CD4-positive, alpha-beta memory T cell (primary cell): ENCODE results near the gene THBS3. TPM values are rescaled to one million over a fixed set of nuclear protein-coding genes. Genes with fewer than 3 reads are reported as not detected.

Experiments
- CTCF ChIA-PET: fragments of 350-600 bp; sonication (Branson Sonifier 250); formaldehyde crosslinking; loops from one replicate; lab custom pipeline; 2021; ENCODE audit warnings: inconsistent platforms; ENCODE audit not compliant: partially characterized antibody; lab: Charles Lee
- POLR2A ChIA-PET: fragments of 350-600 bp; sonication (Branson Sonifier 250); formaldehyde crosslinking; loops from one replicate; lab custom pipeline; 2021; ENCODE audit not compliant: partially characterized antibody; lab: Charles Lee
- DNase-seq, 5 donors: peaks; one replicate each; pipeline versions ENCODE4 v3.0.0 to v3.0.0-alpha.2; 2020 to 2022; ENCODE audit warnings: mixed read lengths in 1 of 5
- H3K27ac ChIP-seq: one replicate; pipeline ENCODE4 v1.7.0; 2013; ENCODE audit warnings: low read depth, low read length
- H3K27me3 ChIP-seq: 2 replicates; pipeline ENCODE4 v1.7.0; 2013; ENCODE audit warnings: mild to moderate bottlenecking, low read length, moderate library complexity; ENCODE audit not compliant: insufficient read depth
- H3K36me3 ChIP-seq: 2 replicates; pipeline ENCODE4 v1.7.0; 2013; ENCODE audit warnings: mild to moderate bottlenecking, low read length, moderate library complexity; ENCODE audit not compliant: insufficient read depth
- H3K4me1 ChIP-seq: 2 replicates; pipeline ENCODE4 v1.7.0; 2013; ENCODE audit warnings: mild to moderate bottlenecking, low read length, moderate library complexity; ENCODE audit not compliant: insufficient read depth
- H3K4me3 ChIP-seq, 2 donors: one replicate each; pipeline ENCODE4 v1.7.0; 2013; ENCODE audit warnings: low read length in 2 of 2, mild to moderate bottlenecking in 1 of 2
- H3K9me3 ChIP-seq, 2 donors: one replicate each; pipeline ENCODE4 v1.7.0; 2013; ENCODE audit warnings: low read length in 2 of 2, control low read depth in 1 of 2; ENCODE audit not compliant: control insufficient read depth in 1 of 2
- H3K27ac Mint-ChIP-seq, 7 donors: one replicate each; pipeline ENCODE4 v1.8.0; 2020 to 2021; ENCODE audit warnings: mixed read lengths in 7 of 7, mild to moderate bottlenecking in 6 of 7, inconsistent platforms in 3 of 7, moderate library complexity in 3 of 7
- H3K27me3 Mint-ChIP-seq, 2 donors: one replicate each; pipeline ENCODE4 v1.8.0; 2020 to 2021; ENCODE audit warnings: mixed read lengths in 2 of 2
- H3K36me3 Mint-ChIP-seq, 2 donors: one replicate each; pipeline ENCODE4 v1.8.0; 2020 to 2021; ENCODE audit warnings: mixed read lengths in 2 of 2, inconsistent platforms in 1 of 2, mild to moderate bottlenecking in 1 of 2
- H3K4me1 Mint-ChIP-seq, 4 donors: one replicate each; pipeline ENCODE4 v1.8.0; 2020 to 2021; ENCODE audit warnings: mixed read lengths in 4 of 4, mild to moderate bottlenecking in 1 of 4
- H3K4me3 Mint-ChIP-seq, 8 donors: one replicate each; pipeline ENCODE4 v1.8.0; 2020 to 2021; ENCODE audit warnings: mixed read lengths in 8 of 8, mild to moderate bottlenecking in 7 of 8, moderate library complexity in 6 of 8, inconsistent platforms in 3 of 8
- H3K9me3 Mint-ChIP-seq, 8 donors: one replicate each; pipeline ENCODE4 v1.8.0; 2020 to 2021; ENCODE audit warnings: mixed read lengths in 8 of 8, mild to moderate bottlenecking in 5 of 8, inconsistent platforms in 3 of 8, moderate library complexity in 1 of 8
- intact Hi-C: fragments of 100-400 bp; cut with micrococcal nuclease; formaldehyde crosslinking; loops from one replicate; pipeline ENCODE4 v1.15.1; 2023
- polyA plus RNA-seq, 2 donors: library from polyadenylated mRNA; unstranded; fragments of 300-500 nt; fragmentation: Illumina TruSeq; gene quantifications; one replicate each; pipeline ENCODE4 v1.2.3, GENCODE V29; 2021
- total RNA-seq, 2 experiments: library from RNA; stranded (reverse); gene quantifications; one replicate each; pipeline ENCODE4 v1.2.3, GENCODE V29; 2021

The THBS3 gene
- total and polyA plus RNA-seq, 4 experiments from 2014 or later: 6.1 to 33.5 (median 18.8) TPM

- no peaks in the 10 kb centered on the region for H3K27me3 Mint-ChIP-seq
- peaks cover 17 to 29% (median 24%) of the 10 kb centered on the region in 4 donors for H3K4me1 Mint-ChIP-seq
- intact Hi-C loops: loop anchor here (5.0 kb wide), 2 partner anchors 33 to 37 kb away; partner anchors contain the start of genes KRTCAP2 and TRIM46
- H3K27ac Mint-ChIP-seq: peak overlapping the region; percentile 92 to 98 (median 98)
- peak overlapping the region; percentile 68 to 100 for H3K4me3 ChIP-seq
- no peaks in the 10 kb centered on the region for H3K9me3 ChIP-seq
- ChIA-PET CTCF (interaction anchor here (1.1 to 5.6 kb wide), 4 partner anchors 9 to 41 kb away, joined by 3 to 106 read pairs (median 32); no protein-coding TSS in a partner anchor), POLR2A (interaction anchor here (0.6 to 4.4 kb wide), 14 partner anchors 10 to 764 kb away, joined by 3 to 89 read pairs (median 5); partner anchors contain the start of genes CLK2, KRTCAP2, PMVK and TRIM46)
- H3K27ac ChIP-seq: peak overlapping the region; percentile 100
- no peaks in the 10 kb centered on the region for H3K9me3 Mint-ChIP-seq
- DNase-seq: no peak
- H3K36me3 Mint-ChIP-seq: peaks cover 11 to 15% of the 10 kb centered on the region in 2 donors
- no peaks in the 10 kb centered on the region for H3K27me3 ChIP-seq
- H3K4me3 Mint-ChIP-seq: peak overlapping the region; percentile 86 to 90 (median 89)
- H3K36me3 ChIP-seq: peaks cover 7% of the 10 kb centered on the region
- H3K4me1 ChIP-seq: peaks cover 29% of the 10 kb centered on the region
These were observed 1.6 kb upstream of the THBS3 start for GRCh38 chr1:155209312-155209721.

- no peaks in the 10 kb centered on the region for H3K27me3 Mint-ChIP-seq
- POLR2A ChIA-PET: interaction anchor here (0.6 to 4.4 kb wide), 15 partner anchors 10 to 764 kb away, joined by 3 to 89 read pairs (median 4); partner anchors contain the start of genes CLK2, KRTCAP2, PMVK and TRIM46
- CTCF ChIA-PET: interaction anchor here (1.1 to 5.6 kb wide), 7 partner anchors 10 to 42 kb away, joined by 3 to 106 read pairs (median 22); partner anchors contain the start of gene KRTCAP2
These were observed 1.0 kb upstream of the THBS3 start, which contains the start of gene MTX1 for GRCh38 chr1:155208541-155209311. Gene MTX1 (plus strand): TSS chr1:155208695. CDS start chr1:155208805, 110 bp downstream.

DNA sequence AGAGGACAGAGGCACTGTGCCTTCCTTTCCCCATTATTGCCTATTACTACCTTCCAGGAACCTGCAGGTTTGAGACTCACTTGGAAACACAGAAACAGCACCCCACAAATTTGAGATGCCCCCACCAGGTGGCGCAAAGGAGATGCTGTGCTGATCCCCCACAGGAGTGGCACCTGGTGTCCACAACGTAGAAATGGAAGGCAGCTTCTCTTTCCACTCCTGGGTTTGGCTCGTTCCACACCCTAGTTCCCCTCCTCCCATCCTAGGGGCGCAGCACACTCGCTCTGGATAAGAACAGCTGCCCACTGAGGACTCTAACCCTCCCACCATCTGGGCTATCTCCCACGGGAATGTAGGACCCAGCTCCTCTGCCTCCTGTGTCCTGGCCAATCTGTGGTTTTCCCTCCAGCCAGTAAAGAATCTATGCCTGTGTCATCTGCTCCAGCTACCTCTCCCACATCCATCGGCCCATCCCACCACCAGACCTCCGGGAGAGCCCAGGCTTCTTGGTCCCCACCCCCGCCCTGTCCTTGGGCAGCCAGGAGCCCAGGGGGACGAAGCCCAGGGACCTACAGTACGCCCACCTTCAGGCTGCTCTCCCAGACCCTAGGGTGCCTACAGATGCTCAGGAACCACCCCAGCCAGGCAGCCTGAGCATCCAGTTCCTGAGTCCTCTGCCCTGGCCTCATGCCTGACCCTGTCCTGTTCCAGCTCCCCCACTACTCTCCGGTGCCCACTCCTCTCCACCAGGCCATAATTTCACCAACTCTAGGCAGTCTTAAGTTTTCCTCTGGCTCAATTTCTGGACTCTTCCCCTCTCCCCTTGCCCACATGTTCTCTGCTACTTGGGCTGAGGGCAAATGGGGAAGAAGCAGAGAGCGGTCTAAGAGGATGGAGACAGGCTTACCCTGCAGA lies 549 bp downstream of the THBS3 start:
- Mint-ChIP-seq H3K27ac (peak overlapping the region; percentile 90 to 98 (median 95)), H3K4me3 (peak overlapping the region; percentile 56 to 87 (median 76)), H3K36me3 (peaks cover 11 to 15% of the 10 kb centered on the region in 2 donors), H3K4me1 (peaks cover 17 to 29% (median 24%) of the 10 kb centered on the region in 4 donors), H3K27me3 (no peaks in the 10 kb centered on the region), H3K9me3 (no peaks in the 10 kb centered on the region)
- intact Hi-C loops: loop anchor here (1.0 to 5.0 kb wide), 6 partner anchors 13 to 384 kb away; partner anchors contain the start of genes KRTCAP2 and TRIM46
- ChIA-PET POLR2A (interaction anchor here (0.6 to 4.4 kb wide), 15 partner anchors 13 to 116 kb away, joined by 3 to 89 read pairs (median 4); partner anchors contain the start of genes CLK2, ENTREP3, FDPS and KRTCAP2), CTCF (interaction anchor here (0.6 to 5.6 kb wide), 24 partner anchors 9 to 893 kb away, joined by 3 to 106 read pairs (median 4); partner anchors contain the start of genes KRTCAP2 and MSTO1)
- Histone ChIP-seq H3K36me3 (peaks cover 7% of the 10 kb centered on the region), H3K9me3 (no peaks in the 10 kb centered on the region), H3K4me3 (no peak overlapping the region), H3K27ac (peak overlapping the region; percentile 100), H3K27me3 (no peaks in the 10 kb centered on the region), H3K4me1 (peaks cover 29% of the 10 kb centered on the region)
- DNase-seq: peak; percentile 87 to 91 (median 89)

More at GRCh38 chr1:155208541-155209311, 1.0 kb upstream of the THBS3 start, which contains the start of gene MTX1:
- Histone ChIP-seq H3K4me3 (peak within 1 kb of the TSS; percentile 68 to 100), H3K9me3 (no peaks in the 10 kb centered on the region), H3K27me3 (no peaks in the 10 kb centered on the region), H3K27ac (peak within 1 kb of the TSS; percentile 100), H3K4me1 (peaks cover 29% of the 10 kb centered on the region), H3K36me3 (peaks cover 7% of the 10 kb centered on the region)
- Mint-ChIP-seq H3K4me3 (peak within 1 kb of the TSS; percentile 86 to 92 (median 89)), H3K27ac (peak within 1 kb of the TSS; percentile 95 to 98 (median 98)), H3K36me3 (peaks cover 11 to 15% of the 10 kb centered on the region in 2 donors), H3K9me3 (no peaks in the 10 kb centered on the region), H3K4me1 (peaks cover 17 to 29% (median 24%) of the 10 kb centered on the region in 4 donors)
- intact Hi-C loops: loop anchor here (5.0 kb wide), 2 partner anchors 34 to 36 kb away; partner anchors contain the start of genes KRTCAP2 and TRIM46
- peak; percentile 90 to 96 (median 91) for DNase-seq

- Mint-ChIP-seq H3K4me1 (peaks cover 17 to 29% (median 24%) of the 10 kb centered on the region in 4 donors), H3K27ac (peak overlapping the region in 2 of 7 donors; percentile 27 to 31), H3K27me3 (no peaks in the 10 kb centered on the region), H3K9me3 (no peaks in the 10 kb centered on the region), H3K4me3 (no peak overlapping the region), H3K36me3 (peaks cover 7 to 11% of the 10 kb centered on the region in 2 donors)
- CTCF ChIA-PET: interaction anchor here (1.4 to 5.6 kb wide), 5 partner anchors 13 to 390 kb away, joined by 5 to 106 read pairs (median 22); no protein-coding TSS in a partner anchor
- no peak overlapping the region for H3K4me3 ChIP-seq
- H3K27me3 ChIP-seq: no peaks in the 10 kb centered on the region
- intact Hi-C loops: loop anchor here (1.0 to 5.0 kb wide), 4 partner anchors 34 to 385 kb away; partner anchors contain the start of genes KRTCAP2 and TRIM46
- H3K4me1 ChIP-seq: peaks cover 29% of the 10 kb centered on the region
- POLR2A ChIA-PET: interaction anchor here (1.5 kb wide), 2 partner anchors 12 to 21 kb away, joined by 6 to 8 read pairs; no protein-coding TSS in a partner anchor
- DNase-seq: peak in 1 of 5 donors; percentile 29
- no peaks in the 10 kb centered on the region for H3K9me3 ChIP-seq
- no peak overlapping the region for H3K27ac ChIP-seq
- H3K36me3 ChIP-seq: peaks cover 4% of the 10 kb centered on the region
These were observed 1.6 kb downstream of the THBS3 start for GRCh38 chr1:155205969-155206593.

GRCh38 chr1:155205035-155205434 lies 2.7 kb downstream of the THBS3 start:
- H3K4me1 Mint-ChIP-seq: peaks cover 17 to 29% (median 22%) of the 10 kb centered on the region in 4 donors
- intact Hi-C loops: loop anchor here (5.0 kb wide), 2 partner anchors 33 to 37 kb away; partner anchors contain the start of genes KRTCAP2 and TRIM46

More at GRCh38 chr1:155205035-155205434, 2.7 kb downstream of the THBS3 start:
- no peaks in the 10 kb centered on the region for H3K9me3 ChIP-seq
- no peak overlapping the region for H3K27ac ChIP-seq
- Mint-ChIP-seq H3K4me3 (no peak overlapping the region), H3K27ac (peak overlapping the region in 1 of 7 donors; percentile 27), H3K9me3 (no peaks in the 10 kb centered on the region), H3K27me3 (no peaks in the 10 kb centered on the region), H3K36me3 (peaks cover 2 to 6% of the 10 kb centered on the region in 2 donors)
- ChIA-PET POLR2A (interaction anchor here (1.5 kb wide), 2 partner anchors 11 to 22 kb away, joined by 6 to 8 read pairs; no protein-coding TSS in a partner anchor), CTCF (interaction anchor here (3.7 to 5.6 kb wide), 3 partner anchors 12 to 30 kb away, joined by 22 to 106 read pairs (median 40); no protein-coding TSS in a partner anchor)
- peaks cover 25% of the 10 kb centered on the region for H3K4me1 ChIP-seq
- H3K36me3 ChIP-seq: no peaks in the 10 kb centered on the region
- no peaks in the 10 kb centered on the region for H3K27me3 ChIP-seq
- peak in 1 of 5 donors; percentile 22 for DNase-seq
- H3K4me3 ChIP-seq: no peak overlapping the region
